AG04449 (cell line): ENCODE data around the gene LRRC4C.
"Not testable (repeated sequence)": the region's sequence is repeated elsewhere in the genome, so short reads cannot be mapped to it uniquely, and the experiment has no call there.

Experiments
- CTCF ChIA-PET: fragments of 350-600 bp; formaldehyde crosslinking; extraction: SDS; loops from one replicate; lab custom pipeline; 2021; ENCODE audit warnings: antibody characterized with exemption; lab: Yijun Ruan, JAX
- POLR2A ChIA-PET: fragments of 400-600, 350-600 bp; formaldehyde crosslinking; extraction: SDS; loops from one replicate; lab custom pipeline; 2020; ENCODE audit warnings: antibody characterized with exemption, inconsistent platforms; lab: Yijun Ruan, JAX
- DNase-seq: peaks from one replicate; pipeline ENCODE4 v3.0.0-alpha.2; 2010; ENCODE audit warnings: low read depth, low spot score
- H3K4me3 ChIP-seq: 2 replicates; pipeline ENCODE4 v1.5.1; 2011; ENCODE audit warnings: low read depth, mild to moderate bottlenecking, control low read depth, low read length
- CTCF ChIP-seq: IDR thresholded peaks from one replicate; pipeline ENCODE4 v1.5.1; 2011; ENCODE audit warnings: mild to moderate bottlenecking, moderate library complexity, low read length, control low read depth, inconsistent platforms; ENCODE audit not compliant: insufficient read depth; ENCODE audit errors: missing control alignments

LRRC4C gene

DNA sequence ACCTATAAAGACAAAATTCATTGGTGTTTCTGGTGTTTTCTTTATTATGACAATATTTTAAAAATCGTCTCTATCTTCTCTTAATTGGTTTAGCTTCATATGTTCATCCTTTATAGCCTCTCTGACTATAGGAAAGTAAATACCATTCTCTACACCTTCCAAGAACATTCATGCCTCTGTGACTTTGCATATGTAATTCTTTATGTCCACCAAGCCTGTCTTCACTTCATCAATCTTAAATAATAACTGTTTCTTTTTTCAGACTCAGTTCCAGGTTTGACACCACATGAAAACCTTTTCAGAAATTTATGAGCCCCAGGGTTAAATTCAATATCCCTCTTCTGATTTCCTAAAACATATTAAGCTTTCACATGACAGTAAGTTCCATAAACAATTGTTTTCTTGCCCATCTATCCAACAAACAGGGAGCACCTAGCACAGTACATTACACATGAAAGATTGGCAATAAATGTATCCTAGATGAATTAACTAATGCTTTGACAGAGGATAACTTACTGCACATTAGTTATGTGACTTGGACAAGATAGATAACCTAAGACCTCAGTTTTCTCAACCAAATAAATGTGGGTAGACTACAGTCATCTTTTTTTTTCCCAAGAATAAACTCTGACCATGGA, 886.1 kb downstream of the LRRC4C start:
- no peak for DNase-seq
- TF ChIP-seq CTCF, result no peak
- H3K4me3 ChIP-seq, result no peak overlapping the region
- ChIA-PET CTCF (no interaction called here), POLR2A (no interaction called here)

DNA sequence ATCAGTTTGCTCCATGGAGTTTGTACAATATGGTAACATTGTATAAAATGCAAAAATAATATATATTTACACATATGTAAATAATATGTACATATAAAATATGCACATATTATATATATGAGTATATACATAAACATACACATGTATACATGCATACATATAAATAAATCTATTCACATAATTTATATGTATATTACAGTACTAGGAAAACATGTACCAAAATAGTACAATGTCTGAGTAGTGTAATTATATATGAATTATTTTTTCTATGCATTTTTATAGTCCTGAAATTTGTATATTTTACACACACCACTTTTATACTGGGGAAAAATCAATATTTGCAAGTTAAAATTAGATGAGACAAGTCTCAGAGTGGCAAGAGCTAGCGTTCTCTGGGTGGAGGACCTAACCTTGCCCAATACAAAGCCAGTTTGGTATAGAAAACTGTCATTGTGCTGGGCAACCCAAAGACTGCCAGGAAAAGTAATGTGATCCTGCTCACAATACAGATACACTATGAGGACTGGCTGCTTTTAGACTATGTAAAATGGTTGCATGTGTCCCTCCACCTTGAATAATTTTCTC, 889.4 kb downstream of the LRRC4C start:
- POLR2A ChIA-PET, result no interaction called here
- no peak for TF ChIP-seq CTCF
- no peak for DNase-seq
- no peak overlapping the region for H3K4me3 ChIP-seq
- CTCF ChIA-PET, result no interaction called here

DNA sequence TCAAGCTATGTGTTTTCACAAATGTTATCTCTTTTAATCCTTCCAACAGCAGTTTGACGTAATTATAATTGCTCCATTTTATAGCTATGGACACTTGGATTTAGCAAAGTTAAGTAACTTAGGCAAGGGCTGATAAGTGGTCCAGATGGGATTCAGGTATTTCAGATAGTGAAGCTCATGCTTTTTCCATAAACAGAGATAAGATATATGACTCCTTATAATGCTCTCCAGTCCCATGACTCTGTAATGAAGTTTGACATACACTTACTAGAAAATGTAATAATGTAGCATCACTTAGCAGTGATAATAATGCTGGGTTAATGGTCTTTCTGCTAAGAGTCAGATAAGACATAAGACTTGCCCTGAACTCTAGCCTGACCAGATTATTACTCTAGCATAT, 892.1 kb downstream of the LRRC4C start:
- DNase-seq, result no peak

DNA sequence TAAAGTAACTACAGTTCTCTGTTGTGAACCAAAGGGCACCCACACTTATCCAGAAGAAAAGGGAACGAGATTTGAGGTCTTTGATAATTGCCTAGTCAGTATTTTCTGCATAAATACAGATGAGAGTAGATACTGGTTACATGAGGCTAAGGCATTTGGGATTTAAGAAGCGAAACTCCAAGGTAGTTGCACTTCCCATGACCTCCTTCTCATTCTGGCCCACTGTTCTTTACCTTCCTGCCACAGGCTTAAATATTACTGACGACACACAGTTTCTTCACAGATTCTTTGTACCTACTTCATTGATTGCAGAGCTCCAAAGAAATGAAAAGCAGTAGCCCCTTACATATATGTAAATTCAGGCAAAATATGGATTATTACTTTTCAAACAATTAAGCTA, 915.3 kb downstream of the LRRC4C start:
- no peak overlapping the region for H3K4me3 ChIP-seq
- no peak for DNase-seq
- CTCF ChIA-PET, result no interaction called here
- TF ChIP-seq CTCF, result no peak
- POLR2A ChIA-PET, result no interaction called here

More for the DNA sequence above, 892.1 kb downstream of the LRRC4C start:
- POLR2A ChIA-PET, result no interaction called here
- no peak for TF ChIP-seq CTCF
- H3K4me3 ChIP-seq, result no peak overlapping the region
- CTCF ChIA-PET, result no interaction called here

- POLR2A ChIA-PET, result no interaction called here
- DNase-seq, result no peak
- CTCF ChIA-PET, result no interaction called here
- H3K4me3 ChIP-seq, result no peak overlapping the region
- no peak for TF ChIP-seq CTCF
Measured at GRCh38 chr11:40542821-40543220, 916.6 kb downstream of the LRRC4C start.

- ChIA-PET CTCF (no interaction called here), POLR2A (no interaction called here)
- TF ChIP-seq CTCF, result no peak
- no peak overlapping the region for H3K4me3 ChIP-seq
- DNase-seq, result no peak
Measured at GRCh38 chr11:40537734-40538133, 921.7 kb downstream of the LRRC4C start.

DNA sequence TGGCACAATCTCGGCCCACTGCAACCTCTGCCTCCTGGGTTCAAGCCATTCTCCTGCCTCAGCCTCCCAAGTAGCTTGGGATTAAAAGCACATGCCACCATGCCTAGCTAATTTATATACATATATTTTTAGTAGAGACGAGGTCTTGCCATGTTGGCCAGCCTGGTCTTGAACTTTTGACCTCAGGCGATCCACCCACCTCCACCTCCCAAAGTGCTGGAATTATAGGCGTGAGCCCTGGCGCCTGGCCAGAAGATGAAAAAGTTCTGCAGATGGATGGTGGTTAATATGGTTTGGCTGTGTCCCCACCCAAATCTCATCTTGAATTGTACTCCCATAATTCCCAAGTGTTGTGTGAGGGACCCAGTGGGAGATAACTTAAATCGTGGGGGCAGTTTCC, 937.4 kb downstream of the LRRC4C start:
- CTCF ChIA-PET, DNase-seq, POLR2A ChIA-PET, H3K4me3 ChIP-seq: not testable (repeated sequence)
